Calu3 (cell line): ENCODE data around the gene BNIP3. TPM values are rescaled to one million over a fixed set of nuclear protein-coding genes. Genes with fewer than 3 reads are reported as not detected.

Experiments used
- BruUV-seq: library from RNA; stranded (reverse); fragments of 400-500 nt; replicated peaks from 2 replicates; lab custom pipeline; 2021; lab: Mats Ljungman, UMichigan
- CTCF ChIA-PET: fragments of 300-600 bp; sonication (Branson Sonifier 250); formaldehyde crosslinking; loops from one replicate; lab custom pipeline; 2022; ENCODE audit warnings: antibody characterized with exemption; lab: Charles Lee
- DNase-seq: peaks from one replicate; pipeline ENCODE4 v3.0.0; 2022
- H3K27ac Mint-ChIP-seq: one replicate; pipeline ENCODE4 v1.8.0; 2022; ENCODE audit warnings: mixed read lengths; ENCODE audit not compliant: unreplicated experiment
- H3K27me3 Mint-ChIP-seq: one replicate; pipeline ENCODE4 v1.8.0; 2022; ENCODE audit warnings: mixed read lengths; ENCODE audit not compliant: unreplicated experiment
- H3K36me3 Mint-ChIP-seq: one replicate; pipeline ENCODE4 v1.8.0; 2022; ENCODE audit warnings: mild to moderate bottlenecking, moderate library complexity, mixed read lengths; ENCODE audit not compliant: insufficient read depth, unreplicated experiment
- H3K4me1 Mint-ChIP-seq: one replicate; pipeline ENCODE4 v1.8.0; 2022; ENCODE audit warnings: mild to moderate bottlenecking, low read depth, mixed read lengths; ENCODE audit not compliant: unreplicated experiment
- H3K4me3 Mint-ChIP-seq: one replicate; pipeline ENCODE4 v1.8.0; 2022; ENCODE audit warnings: mild to moderate bottlenecking, low read depth, moderate library complexity, mixed read lengths; ENCODE audit not compliant: unreplicated experiment
- H3K9me3 Mint-ChIP-seq: one replicate; pipeline ENCODE4 v1.8.0; 2022; ENCODE audit warnings: low read depth, mixed read lengths; ENCODE audit not compliant: unreplicated experiment
- CTCF ChIP-seq: fragments of 200-600 bp; IDR thresholded peaks from one replicate; pipeline ENCODE4 v1.8.0; 2022; ENCODE audit warnings: antibody characterized with exemption; ENCODE audit not compliant: unreplicated experiment
- intact Hi-C: fragments of 100-400 bp; cut with micrococcal nuclease; formaldehyde crosslinking; loops from one replicate; pipeline ENCODE4 v1.10.0; 2022; ENCODE audit not compliant: unreplicated experiment
- total RNA-seq: library from RNA; stranded (reverse); gene quantifications from 2 replicates; pipeline ENCODE4 v1.2.3, GENCODE V29; 2022

Gene BNIP3
- total RNA-seq, 1 experiment from 2014 or later, result 7.9 TPM

- DNase-seq, result no peak
- H3K36me3 Mint-ChIP-seq, result peaks cover 10% of the 10 kb centered on the region
- TF ChIP-seq CTCF, result no peak
- H3K4me3 Mint-ChIP-seq, result peak overlapping the region; percentile 75
- no peaks in the 10 kb centered on the region for H3K27me3 Mint-ChIP-seq
- no peaks in the 10 kb centered on the region for H3K4me1 Mint-ChIP-seq
- no peak overlapping the region for H3K27ac Mint-ChIP-seq
- intact Hi-C loops, result no loop called here
- no TSS peak for BruUV-seq
- CTCF ChIA-PET, result no interaction called here
- no peaks in the 10 kb centered on the region for H3K9me3 Mint-ChIP-seq
These were observed 548 bp upstream of the BNIP3 start for GRCh38 chr10:131982185-131982756.

- H3K4me1 Mint-ChIP-seq, result no peaks in the 10 kb centered on the region
- no peaks in the 10 kb centered on the region for H3K9me3 Mint-ChIP-seq
- H3K27me3 Mint-ChIP-seq, result no peaks in the 10 kb centered on the region
- no peak for DNase-seq
- no TSS peak for BruUV-seq
- no peak overlapping the region for H3K27ac Mint-ChIP-seq
- CTCF ChIA-PET, result no interaction called here
- intact Hi-C loops, result no loop called here
- TF ChIP-seq CTCF, result no peak
- H3K36me3 Mint-ChIP-seq, result peaks cover 10% of the 10 kb centered on the region
- H3K4me3 Mint-ChIP-seq, result peak overlapping the region; percentile 75
These were observed 828 bp downstream of the BNIP3 start for GRCh38 chr10:131980761-131981428.

- TF ChIP-seq CTCF, result no peak
- Mint-ChIP-seq H3K9me3 (no peaks in the 10 kb centered on the region), H3K27me3 (no peaks in the 10 kb centered on the region), H3K27ac (no peak overlapping the region), H3K36me3 (peaks cover 10% of the 10 kb centered on the region), H3K4me3 (no peak overlapping the region), H3K4me1 (no peaks in the 10 kb centered on the region)
- CTCF ChIA-PET, result no interaction called here
- no peak for DNase-seq
- no TSS peak for BruUV-seq
- intact Hi-C loops, result no loop called here
These were observed 1.4 kb downstream of the BNIP3 start for GRCh38 chr10:131980321-131980720.

GRCh38 chr10:131979821-131980270 is 1.9 kb downstream of the BNIP3 start:
- Mint-ChIP-seq H3K27ac (no peak overlapping the region), H3K4me1 (no peaks in the 10 kb centered on the region), H3K36me3 (peaks cover 10% of the 10 kb centered on the region), H3K4me3 (peak overlapping the region; percentile 45), H3K27me3 (no peaks in the 10 kb centered on the region), H3K9me3 (no peaks in the 10 kb centered on the region)
- DNase-seq, result no peak
- intact Hi-C loops, result no loop called here
- TF ChIP-seq CTCF, result no peak
- CTCF ChIA-PET, result no interaction called here
- no TSS peak for BruUV-seq
